ENCODE measurements around the gene PLCD3. TPM values are rescaled to one million over a fixed set of nuclear protein-coding genes. Genes with fewer than 3 reads are reported as not detected.

Gene PLCD3
- total and polyA plus RNA-seq, 2 of the 13 experiments (the other 11 are each of a cell fraction or from before 2014, with no cell fraction given) = 11.3 to 39.1 TPM

DNA sequence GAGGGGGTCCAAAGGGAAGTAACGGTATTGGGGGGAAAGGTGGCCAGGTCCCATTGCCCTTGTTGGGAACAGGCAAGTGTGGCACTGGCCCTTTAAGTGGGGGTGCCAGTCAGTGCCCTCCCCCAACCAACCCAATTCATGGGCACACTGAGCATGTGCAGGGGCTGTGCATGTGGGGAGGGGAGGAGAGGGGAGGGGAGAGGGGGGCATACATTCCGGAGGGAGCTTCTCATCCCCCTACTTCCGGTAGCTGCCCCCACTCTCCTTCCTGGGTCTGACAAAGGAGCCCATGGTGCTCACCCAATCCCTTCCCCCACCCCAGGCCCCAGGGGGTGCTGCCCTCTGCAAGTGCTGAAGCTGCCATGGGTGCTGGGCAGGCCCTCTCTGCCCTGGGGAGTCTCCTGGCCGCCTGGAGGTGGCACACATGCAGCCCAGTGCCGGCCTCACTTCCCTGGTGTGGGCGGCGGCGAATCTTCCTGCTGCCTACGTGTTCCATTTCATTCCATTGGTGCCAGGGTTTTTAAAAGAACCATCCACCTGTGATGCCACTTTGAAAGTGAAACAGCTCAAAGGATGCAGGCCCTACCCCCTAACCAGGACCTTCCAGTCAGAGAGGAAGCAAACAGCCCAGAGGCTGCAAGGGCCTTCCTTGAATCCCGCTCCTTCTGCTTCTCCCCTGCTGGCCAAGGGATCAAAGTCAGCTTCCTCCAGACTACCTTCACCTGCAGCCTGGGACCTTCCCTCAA, 40.4 kb upstream of the PLCD3 start:
- Histone ChIP-seq H3K4me1 (ENCODE audit: insufficient read depth, low read length) (peaks cover 71% of the 10 kb centered on the region), H3K27ac (ENCODE audit: extremely low read length, insufficient read depth, low read length) (peak overlapping the region; percentile 97), H2AFZ (ENCODE audit: low read length) (no peak overlapping the region), H3K4me2 (ENCODE audit: low read depth, low read length) (peak overlapping the region; percentile 100), H3K9me3 (ENCODE audit: low read length) (no peaks in the 10 kb centered on the region), H3K9ac (ENCODE audit: insufficient read depth, low read depth, low read length) (peak overlapping the region; percentile 93), H3K36me3 (replicated peaks in 1 of 2; ENCODE audit: control insufficient read depth in 1 of 2, insufficient read depth in 2 of 2, low read length in 2 of 2) (peaks cover 8 to 17% of the 10 kb centered on the region in 2 experiments), H3K79me2 (ENCODE audit: insufficient read depth, low read length) (no peaks in the 10 kb centered on the region), H3K4me3 (replicated peaks in 1 of 3; ENCODE audit: insufficient read depth in 1 of 3, low read depth in 2 of 3, low read length in 3 of 3) (peak overlapping the region; percentile 53 to 74 (median 65)), H4K20me1 (ENCODE audit: insufficient read depth, low read length) (no peaks in the 10 kb centered on the region), H3K27me3 (ENCODE audit: control insufficient read depth in 1 of 2, insufficient read depth in 2 of 2, low read length in 2 of 2) (no peaks in the 10 kb centered on the region)
- 5% methylated on average over 10 of the region's 10 CpGs for WGBS (ENCODE audit: low lambda C conversion rate)
- ATAC-seq = peak; percentile 66
- in situ Hi-C loops (cut with HindIII; ENCODE audit: extremely low pct_ligation_motif_present, low pct_unique_long_range_greater_than_20kb) = no loop called here
- ChIA-PET POLR2A (interaction anchor here (0.9 to 24.3 kb wide), 19 partner anchors 10 to 234 kb away, joined by 3 to 2487 read pairs (median 10); partner anchors contain the start of genes ACBD4, HEXIM1, HEXIM2 and MAP3K14), CTCF (ENCODE audit: low intra/inter-chr PET ratio, low total read pairs) (interaction anchor here (0.7 to 3.2 kb wide), 5 partner anchors 10 to 37 kb away, joined by 3 to 10 read pairs (median 3); partner anchors contain the start of genes ACBD4, HEXIM1 and HEXIM2)
- peak; percentile 92 for FAIRE-seq
- BruUV-seq (replicated peaks) = no TSS peak
- intact Hi-C loops (cut with micrococcal nuclease; ENCODE audit: unreplicated experiment) = loop anchor here (1.0 kb wide), 1 partner anchor 11 kb away; the partner anchor contains the start of gene HEXIM2
- peak; percentile 97 for DNase-seq (ENCODE audit: low spot score)
- peak; percentile 63; the same call in 1 of the 2 replicates for TF ChIP-seq RELA (CRISPR knock-in tag; IDR thresholded peaks at IDR 0.05)
- no peak for TF ChIP-seq HHEX (CRISPR knock-in tag; IDR thresholded peaks at IDR 0.05)
- TF ChIP-seq ZSCAN9 (CRISPR knock-in tag; IDR thresholded peaks at IDR 0.05; ENCODE audit: borderline replicate concordance) = peak; percentile 77; the same call in 1 of the 2 replicates
- no peak for TF ChIP-seq ZBTB42 (CRISPR knock-in tag; IDR thresholded peaks at IDR 0.05)
- no peak for TF ChIP-seq MAFG (CRISPR knock-in tag; IDR thresholded peaks at IDR 0.05)
- TF ChIP-seq YY1 (IDR thresholded peaks at IDR 0.05; ENCODE audit: insufficient read depth, insufficient replicate concordance, low read depth, low read length) = peak; percentile 82
- TF ChIP-seq SOX6 (IDR thresholded peaks at IDR 0.05) = no peak
- TF ChIP-seq SOX6 (CRISPR knock-in tag; IDR thresholded peaks at IDR 0.05) = peak; percentile 37; the same call in 1 of the 2 replicates
- no peak for TF ChIP-seq NPAS2 (CRISPR knock-in tag; IDR thresholded peaks at IDR 0.05; ENCODE audit: borderline replicate concordance)
- TF ChIP-seq NCOR1 (IDR thresholded peaks at IDR 0.05; ENCODE audit: borderline replicate concordance, low read length) = peak; percentile 36; the same call in 1 of the 2 replicates
- peak; percentile 93; the same call in 1 of the 2 replicates for TF ChIP-seq ZNF430 (CRISPR knock-in tag; IDR thresholded peaks at IDR 0.05)
- TF ChIP-seq PITX1 (CRISPR knock-in tag; IDR thresholded peaks at IDR 0.05) = peak; percentile 82
- TF ChIP-seq HCFC1 (IDR thresholded peaks at IDR 0.05; ENCODE audit: low read depth, low read length) = peak; percentile 25
- TF ChIP-seq, protein P1, sequence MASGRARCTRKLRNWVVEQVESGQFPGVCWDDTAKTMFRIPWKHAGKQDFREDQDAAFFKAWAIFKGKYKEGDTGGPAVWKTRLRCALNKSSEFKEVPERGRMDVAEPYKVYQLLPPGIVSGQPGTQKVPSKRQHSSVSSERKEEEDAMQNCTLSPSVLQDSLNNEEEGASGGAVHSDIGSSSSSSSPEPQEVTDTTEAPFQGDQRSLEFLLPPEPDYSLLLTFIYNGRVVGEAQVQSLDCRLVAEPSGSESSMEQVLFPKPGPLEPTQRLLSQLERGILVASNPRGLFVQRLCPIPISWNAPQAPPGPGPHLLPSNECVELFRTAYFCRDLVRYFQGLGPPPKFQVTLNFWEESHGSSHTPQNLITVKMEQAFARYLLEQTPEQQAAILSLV (CRISPR knock-in tag; IDR thresholded peaks at IDR 0.05; ENCODE audit: borderline replicate concordance) = peak; percentile 65; the same call in 1 of the 2 replicates
- no peak for TF ChIP-seq MBD4 (IDR thresholded peaks at IDR 0.05; ENCODE audit: borderline replicate concordance, low read length)
- TF ChIP-seq GATAD1 (CRISPR knock-in tag; IDR thresholded peaks at IDR 0.05) = peak; percentile 51; the same call in 1 of the 2 replicates
- peak; percentile 80; the same call in 1 of the 2 replicates for TF ChIP-seq ELF3 (CRISPR knock-in tag; IDR thresholded peaks at IDR 0.05)
- peak; percentile 19; the same call in 1 of the 2 replicates for TF ChIP-seq ZBTB1 (CRISPR knock-in tag; IDR thresholded peaks at IDR 0.05; ENCODE audit: borderline replicate concordance)
- no peak for TF ChIP-seq ZNF749 (CRISPR knock-in tag; IDR thresholded peaks at IDR 0.05; ENCODE audit: borderline replicate concordance)
- TF ChIP-seq YEATS4 (CRISPR knock-in tag; IDR thresholded peaks at IDR 0.05; ENCODE audit: borderline replicate concordance) = peak; percentile 42; the same call in 1 of the 2 replicates
- peak; percentile 79; the same call in 1 of the 2 replicates for TF ChIP-seq ZBTB7A (CRISPR knock-in tag; IDR thresholded peaks at IDR 0.05)
- TF ChIP-seq NR2F2 (IDR thresholded peaks at IDR 0.05; ENCODE audit: borderline replicate concordance, low read depth) = peak; percentile 25; the same call in 1 of the 2 replicates
- peak; percentile 67; the same call in 1 of the 2 replicates for TF ChIP-seq ZC3H4 (CRISPR knock-in tag; IDR thresholded peaks at IDR 0.05; ENCODE audit: borderline replicate concordance)
- TF ChIP-seq, protein P2, sequence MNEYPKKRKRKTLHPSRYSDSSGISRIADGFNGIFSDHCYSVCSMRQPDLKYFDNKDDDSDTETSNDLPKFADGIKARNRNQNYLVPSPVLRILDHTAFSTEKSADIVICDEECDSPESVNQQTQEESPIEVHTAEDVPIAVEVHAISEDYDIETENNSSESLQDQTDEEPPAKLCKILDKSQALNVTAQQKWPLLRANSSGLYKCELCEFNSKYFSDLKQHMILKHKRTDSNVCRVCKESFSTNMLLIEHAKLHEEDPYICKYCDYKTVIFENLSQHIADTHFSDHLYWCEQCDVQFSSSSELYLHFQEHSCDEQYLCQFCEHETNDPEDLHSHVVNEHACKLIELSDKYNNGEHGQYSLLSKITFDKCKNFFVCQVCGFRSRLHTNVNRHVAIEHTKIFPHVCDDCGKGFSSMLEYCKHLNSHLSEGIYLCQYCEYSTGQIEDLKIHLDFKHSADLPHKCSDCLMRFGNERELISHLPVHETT (CRISPR knock-in tag; conservative IDR thresholded peaks at IDR 0.05) = 0 out of 2 replicates have a peak, but pooled peaks have one; percentile 53
